ENCODE data around the gene DVL1.

The DVL1 gene

DNA sequence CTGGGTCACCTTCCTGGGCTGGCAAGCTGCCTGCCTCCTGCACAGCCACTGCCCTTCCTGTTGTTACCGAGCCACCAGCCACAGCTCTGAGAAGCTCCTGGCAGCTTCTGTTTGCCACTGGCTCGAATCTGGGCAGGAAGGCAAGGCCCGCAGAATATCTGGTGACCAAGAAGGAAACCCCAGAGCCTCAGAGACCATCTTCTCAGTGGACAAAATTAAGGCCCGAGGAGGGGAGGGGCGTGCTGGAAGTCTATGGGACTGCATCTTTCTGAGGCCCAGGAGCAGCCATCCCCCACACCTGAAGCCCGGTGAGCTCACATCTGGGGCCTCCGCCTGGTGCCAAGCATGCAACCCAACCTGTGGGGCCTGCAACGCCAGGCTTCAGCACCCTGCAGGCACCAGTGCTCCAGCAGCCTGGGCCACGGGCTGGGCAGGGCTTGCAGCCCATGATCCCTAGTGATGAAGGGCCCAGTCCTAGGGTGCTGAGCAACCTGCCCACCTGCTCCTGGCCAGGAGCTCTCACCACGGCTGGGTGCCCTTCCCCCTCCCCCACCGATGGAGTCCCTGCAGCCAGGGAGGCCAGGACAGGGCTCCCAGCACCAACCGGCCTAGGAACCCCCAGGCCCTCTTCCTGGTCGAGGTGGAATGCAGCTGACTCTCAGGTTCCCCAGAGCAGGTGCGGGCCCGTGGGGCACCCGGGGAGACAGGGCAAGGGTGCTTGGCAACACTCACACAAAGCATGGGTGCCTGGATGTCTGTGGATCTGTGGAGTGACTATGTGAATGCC lies 23.7 kb downstream of the DVL1 start:
- H3K4me3 ChIP-seq (replicated peaks; ENCODE audit: low read depth, low read length): peak overlapping the region; percentile 79
- DNase-seq (ENCODE audit: low read depth): no peak
- TF ChIP-seq CTCF (IDR thresholded peaks at IDR 0.05; ENCODE audit: low read length, missing control alignments): no peak

DNA sequence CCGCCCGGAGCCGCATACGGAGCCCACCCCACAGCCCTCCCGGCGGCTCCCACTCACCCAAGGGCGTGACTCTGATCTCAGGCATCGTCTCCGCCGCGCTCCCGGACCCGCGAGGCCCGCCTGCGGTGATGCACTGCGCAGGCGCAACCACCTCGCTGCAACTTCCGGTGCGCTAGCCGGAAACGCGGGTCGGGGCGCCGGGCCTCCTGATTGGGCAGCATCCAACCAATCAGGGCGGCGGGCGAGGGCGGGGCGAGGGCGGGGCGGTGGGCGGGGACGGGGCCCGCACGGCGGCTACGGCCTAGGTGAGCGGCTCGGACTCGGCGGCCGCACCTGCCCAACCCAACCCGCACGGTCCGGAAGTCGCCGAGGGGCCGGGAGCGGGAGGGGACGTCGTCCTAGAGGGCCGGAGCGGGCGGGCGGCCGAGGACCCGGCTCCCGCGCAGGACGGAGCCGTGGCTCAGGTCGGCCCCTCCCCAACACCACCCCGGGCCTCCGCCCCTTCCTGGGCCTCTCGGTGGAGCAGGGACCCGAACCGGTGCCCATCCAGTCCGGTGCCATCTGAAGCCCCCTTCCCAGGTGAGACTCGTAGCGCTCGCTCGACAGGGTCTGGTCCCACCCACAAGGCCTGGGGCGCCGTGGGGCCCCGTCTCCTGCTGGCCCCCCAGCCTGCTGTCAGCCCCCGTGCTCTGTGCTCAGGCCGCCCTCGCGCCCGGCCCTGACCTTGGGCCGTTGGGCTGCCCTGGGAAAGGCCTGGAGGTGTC lies 24.5 kb downstream of the DVL1 start, which contains the start of the genes CPTP and INTS11:
TSS of gene CPTP (plus strand) at position 279 of the 764 bp plus-strand sequence. CDS start 2,109 bp downstream, outside the sequence.
TSS of gene INTS11 (minus strand) at position 137 of the 764 bp plus-strand sequence. CDS start at position 85, 52 bp downstream.
- peak; percentile 91 for DNase-seq (ENCODE audit: low read depth)
- peak within 1 kb of the TSS; percentile 79 for H3K4me3 ChIP-seq (replicated peaks; ENCODE audit: low read depth, low read length)
- TF ChIP-seq CTCF (IDR thresholded peaks at IDR 0.05; ENCODE audit: low read length, missing control alignments): no peak

GRCh38 chr1:1324084-1324523 lies 25.1 kb downstream of the DVL1 start:
- DNase-seq (ENCODE audit: low read depth): no peak
- no peak for TF ChIP-seq CTCF (IDR thresholded peaks at IDR 0.05; ENCODE audit: low read length, missing control alignments)
- peak overlapping the region; percentile 79 for H3K4me3 ChIP-seq (replicated peaks; ENCODE audit: low read depth, low read length)

- TF ChIP-seq CTCF (IDR thresholded peaks at IDR 0.05; ENCODE audit: low read length, missing control alignments): no peak
- no peak overlapping the region for H3K4me3 ChIP-seq (replicated peaks; ENCODE audit: low read depth, low read length)
- DNase-seq (ENCODE audit: low read depth): no peak
Measured at GRCh38 chr1:1322952-1323351, 26.3 kb downstream of the DVL1 start.

DNA sequence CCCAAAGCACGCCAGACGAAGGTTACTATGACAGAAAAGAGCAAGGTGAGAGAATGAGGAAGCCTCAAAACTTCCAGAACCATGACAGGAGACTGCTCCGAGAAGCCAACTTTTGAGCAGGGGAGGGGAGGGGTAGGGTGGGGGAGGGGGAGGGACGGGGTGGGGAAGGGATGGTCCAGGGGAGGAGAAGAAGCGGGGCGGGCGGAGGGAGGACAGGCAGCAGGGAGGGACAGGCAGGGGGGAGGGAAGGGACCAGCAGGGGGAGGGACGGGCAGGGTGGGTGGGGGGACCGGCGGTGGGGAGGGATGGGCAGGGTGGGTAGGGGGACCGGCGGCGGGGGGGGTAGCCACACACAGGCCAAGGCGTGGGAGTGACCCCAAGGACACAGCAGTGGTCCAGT lies 26.8 kb downstream of the DVL1 start:
- no peak overlapping the region for H3K4me3 ChIP-seq (replicated peaks; ENCODE audit: low read depth, low read length)
- no peak for DNase-seq (ENCODE audit: low read depth)
- no peak for TF ChIP-seq CTCF (IDR thresholded peaks at IDR 0.05; ENCODE audit: low read length, missing control alignments)

DNA sequence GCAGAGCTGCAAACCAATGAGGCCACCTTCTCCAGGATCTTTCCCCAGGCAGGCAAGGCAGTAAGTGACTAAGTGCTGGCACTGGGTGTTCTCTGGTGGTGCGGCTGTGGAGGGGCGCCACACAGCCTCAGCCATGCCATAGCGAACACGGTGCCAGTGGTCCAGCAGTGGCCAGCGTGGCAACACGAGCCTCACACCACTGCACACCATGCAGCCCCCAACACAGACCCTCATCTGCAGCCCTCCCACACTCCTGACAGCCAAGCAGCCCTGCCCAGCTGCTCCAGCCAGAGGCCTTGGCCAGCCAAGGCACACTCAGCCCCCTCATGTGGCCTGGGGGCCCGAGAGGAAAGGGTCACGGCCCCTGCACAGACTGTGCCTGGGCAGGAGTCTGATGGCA lies 27.7 kb downstream of the DVL1 start:
- no peak for DNase-seq (ENCODE audit: low read depth)
- H3K4me3 ChIP-seq (replicated peaks; ENCODE audit: low read depth, low read length): no peak overlapping the region
- no peak for TF ChIP-seq CTCF (IDR thresholded peaks at IDR 0.05; ENCODE audit: low read length, missing control alignments)

Measured in fibroblast of pulmonary artery (primary cell).